RWPE2 (cell line): ENCODE results near the gene DCTN5.

ENCODE experiments used
- ATAC-seq: fragments of 200-7000 bp; cut with Tn5 transposase; 3 replicates; pipeline ENCODE4 v1.9.1; 2021; ENCODE audit warnings: low read depth
- DNase-seq: peaks from one replicate; pipeline ENCODE4 v3.0.0-alpha.2; 2020; ENCODE audit warnings: low spot score
- H3K27ac ChIP-seq: fragments of 450-650 bp; 2 replicates; pipeline ENCODE4 v1.5.1; 2017; ENCODE audit warnings: mild to moderate bottlenecking; ENCODE audit not compliant: poor library complexity, severe bottlenecking
- H3K27me3 ChIP-seq: fragments of 250-450 bp; sonication (Bioruptor Pico); 2 replicates; pipeline ENCODE4 v1.5.1; 2021; ENCODE audit warnings: mild to moderate bottlenecking, moderate library complexity; ENCODE audit not compliant: insufficient read depth, poor library complexity, severe bottlenecking
- H3K36me3 ChIP-seq: fragments of 250-450 bp; sonication (Bioruptor Pico); 2 replicates; pipeline ENCODE4 v1.5.1; 2020; ENCODE audit warnings: low read depth, mild to moderate bottlenecking, moderate library complexity
- H3K4me1 ChIP-seq: fragments of 250-450 bp; sonication (Bioruptor Pico); 2 replicates; pipeline ENCODE4 v1.5.1; 2021; ENCODE audit warnings: mild to moderate bottlenecking, moderate library complexity; ENCODE audit not compliant: insufficient read depth, poor library complexity, severe bottlenecking
- H3K4me3 ChIP-seq: fragments of 250-450 bp; sonication (Bioruptor Pico); 2 replicates; pipeline ENCODE4 v1.5.1; 2021; ENCODE audit warnings: mild to moderate bottlenecking, moderate library complexity; ENCODE audit not compliant: severe bottlenecking
- H3K9me3 ChIP-seq: fragments of 250-450 bp; sonication (Bioruptor Pico); 2 replicates; pipeline ENCODE4 v1.5.1; 2021; ENCODE audit warnings: mild to moderate bottlenecking, moderate library complexity; ENCODE audit not compliant: severe bottlenecking
- TF ChIP-seq, protein P1 (sequence below): fragments of 450-650 bp; IDR thresholded peaks from one replicate; pipeline ENCODE4 v1.5.1; 2017; ENCODE audit warnings: mild to moderate bottlenecking, moderate library complexity; ENCODE audit not compliant: poor library complexity, severe bottlenecking

DCTN5 gene

DNA sequence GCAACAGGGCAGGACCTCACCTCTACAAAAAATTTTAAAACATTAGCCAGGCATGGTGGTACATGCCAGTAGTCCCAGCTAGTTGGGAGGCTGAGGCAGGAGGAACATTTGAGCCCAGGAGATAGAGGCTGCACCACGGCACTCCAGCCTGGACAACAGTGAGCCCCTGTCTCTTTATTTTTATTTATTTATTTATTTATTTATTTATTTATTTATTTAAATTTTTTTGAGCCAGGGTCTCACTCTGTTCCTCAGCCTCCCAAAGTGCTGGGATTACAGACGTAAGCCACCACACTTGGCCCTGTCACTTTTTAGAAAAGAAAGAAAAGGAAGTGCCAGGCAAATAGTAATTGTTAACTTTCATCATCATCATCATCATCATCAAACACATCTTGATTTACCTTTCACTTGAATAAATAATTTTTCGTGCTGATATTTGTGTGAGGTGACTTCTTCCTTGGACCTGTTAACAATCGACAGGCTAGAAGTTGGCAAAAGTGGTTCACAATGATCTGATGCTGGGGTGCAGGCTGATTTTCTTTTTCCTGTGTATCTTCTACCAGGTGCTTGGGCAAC, 6.7 kb upstream of the DCTN5 start:
- Histone ChIP-seq H3K9me3 (no peaks in the 10 kb centered on the region), H3K4me1 (no peaks in the 10 kb centered on the region), H3K4me3 (no peak overlapping the region), H3K27me3 (no peaks in the 10 kb centered on the region), H3K36me3 (peaks cover 85% of the 10 kb centered on the region), H3K27ac (no peak overlapping the region)
- DNase-seq (no peak), ATAC-seq (no peak)
- TF ChIP-seq, protein P1, sequence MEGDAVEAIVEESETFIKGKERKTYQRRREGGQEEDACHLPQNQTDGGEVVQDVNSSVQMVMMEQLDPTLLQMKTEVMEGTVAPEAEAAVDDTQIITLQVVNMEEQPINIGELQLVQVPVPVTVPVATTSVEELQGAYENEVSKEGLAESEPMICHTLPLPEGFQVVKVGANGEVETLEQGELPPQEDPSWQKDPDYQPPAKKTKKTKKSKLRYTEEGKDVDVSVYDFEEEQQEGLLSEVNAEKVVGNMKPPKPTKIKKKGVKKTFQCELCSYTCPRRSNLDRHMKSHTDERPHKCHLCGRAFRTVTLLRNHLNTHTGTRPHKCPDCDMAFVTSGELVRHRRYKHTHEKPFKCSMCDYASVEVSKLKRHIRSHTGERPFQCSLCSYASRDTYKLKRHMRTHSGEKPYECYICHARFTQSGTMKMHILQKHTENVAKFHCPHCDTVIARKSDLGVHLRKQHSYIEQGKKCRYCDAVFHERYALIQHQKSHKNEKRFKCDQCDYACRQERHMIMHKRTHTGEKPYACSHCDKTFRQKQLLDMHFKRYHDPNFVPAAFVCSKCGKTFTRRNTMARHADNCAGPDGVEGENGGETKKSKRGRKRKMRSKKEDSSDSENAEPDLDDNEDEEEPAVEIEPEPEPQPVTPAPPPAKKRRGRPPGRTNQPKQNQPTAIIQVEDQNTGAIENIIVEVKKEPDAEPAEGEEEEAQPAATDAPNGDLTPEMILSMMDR: no peak

GRCh38 chr16:23635958-23636357, 5.3 kb upstream of the DCTN5 start:
- no peaks in the 10 kb centered on the region for H3K27me3 ChIP-seq
- no peaks in the 10 kb centered on the region for H3K9me3 ChIP-seq
- DNase-seq (no peak), ATAC-seq (no peak)
- TF ChIP-seq, protein P1: no peak
- no peak overlapping the region for H3K27ac ChIP-seq
- no peak overlapping the region for H3K4me3 ChIP-seq
- peaks cover 72% of the 10 kb centered on the region for H3K36me3 ChIP-seq
- no peaks in the 10 kb centered on the region for H3K4me1 ChIP-seq

DNA sequence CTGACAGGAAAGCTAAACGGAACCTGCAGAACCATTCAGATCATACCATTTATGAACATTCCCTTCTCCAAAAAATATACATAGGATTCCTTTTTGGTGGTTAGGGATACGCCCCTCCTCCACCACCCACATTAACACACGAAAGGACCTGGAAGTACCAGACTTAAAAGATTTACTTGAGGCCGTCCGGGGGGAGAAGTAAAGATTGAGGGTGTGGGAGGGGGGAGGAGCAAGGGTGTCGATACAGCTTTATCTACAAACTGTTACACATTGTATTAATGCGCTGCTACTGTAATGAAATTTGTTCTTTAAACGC, 693 bp upstream of the DCTN5 start:
- ATAC-seq: no peak
- Histone ChIP-seq H3K4me1 (no peaks in the 10 kb centered on the region), H3K27ac (peak overlapping the region; percentile 62)

DNA sequence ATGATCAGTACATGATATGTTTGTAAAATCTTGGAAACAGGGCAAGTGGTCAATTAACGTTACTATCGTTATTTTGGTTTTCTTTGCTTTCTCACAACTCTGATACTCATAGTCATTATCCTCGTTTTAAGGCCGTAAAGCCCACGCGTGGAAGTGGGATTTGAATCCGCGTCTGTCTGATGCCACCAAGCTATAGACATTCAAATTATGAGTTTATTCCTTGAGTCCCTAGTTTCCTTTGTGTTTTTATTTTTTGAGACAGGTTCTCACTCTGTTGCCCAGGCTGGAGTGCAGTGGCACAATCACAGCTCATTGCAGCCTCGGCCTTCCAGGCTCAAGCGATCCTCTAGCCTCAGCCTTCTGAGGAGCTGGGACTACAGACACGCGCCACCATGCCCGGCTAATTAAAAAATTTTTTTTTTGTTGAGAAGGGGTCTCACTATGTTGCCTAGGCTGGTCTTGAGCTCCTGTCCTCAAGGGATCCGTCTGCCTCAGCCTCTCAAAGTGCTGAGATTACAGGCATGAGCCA, 1.0 kb downstream of the DCTN5 start:
- Histone ChIP-seq H3K4me3 (peak overlapping the region; percentile 74), H3K27ac (peak overlapping the region; percentile 62), H3K27me3 (no peaks in the 10 kb centered on the region), H3K4me1 (no peaks in the 10 kb centered on the region), H3K9me3 (no peaks in the 10 kb centered on the region), H3K36me3 (peaks cover 46% of the 10 kb centered on the region)
- no peak for DNase-seq
- TF ChIP-seq, protein P1: no peak
- ATAC-seq: no peak

More for the DNA sequence above, 693 bp upstream of the DCTN5 start:
- TF ChIP-seq, protein P1: no peak
- H3K36me3 ChIP-seq: peaks cover 55% of the 10 kb centered on the region
- peak overlapping the region; percentile 74 for H3K4me3 ChIP-seq
- DNase-seq: no peak
- no peaks in the 10 kb centered on the region for H3K27me3 ChIP-seq
- H3K9me3 ChIP-seq: no peaks in the 10 kb centered on the region

DNA sequence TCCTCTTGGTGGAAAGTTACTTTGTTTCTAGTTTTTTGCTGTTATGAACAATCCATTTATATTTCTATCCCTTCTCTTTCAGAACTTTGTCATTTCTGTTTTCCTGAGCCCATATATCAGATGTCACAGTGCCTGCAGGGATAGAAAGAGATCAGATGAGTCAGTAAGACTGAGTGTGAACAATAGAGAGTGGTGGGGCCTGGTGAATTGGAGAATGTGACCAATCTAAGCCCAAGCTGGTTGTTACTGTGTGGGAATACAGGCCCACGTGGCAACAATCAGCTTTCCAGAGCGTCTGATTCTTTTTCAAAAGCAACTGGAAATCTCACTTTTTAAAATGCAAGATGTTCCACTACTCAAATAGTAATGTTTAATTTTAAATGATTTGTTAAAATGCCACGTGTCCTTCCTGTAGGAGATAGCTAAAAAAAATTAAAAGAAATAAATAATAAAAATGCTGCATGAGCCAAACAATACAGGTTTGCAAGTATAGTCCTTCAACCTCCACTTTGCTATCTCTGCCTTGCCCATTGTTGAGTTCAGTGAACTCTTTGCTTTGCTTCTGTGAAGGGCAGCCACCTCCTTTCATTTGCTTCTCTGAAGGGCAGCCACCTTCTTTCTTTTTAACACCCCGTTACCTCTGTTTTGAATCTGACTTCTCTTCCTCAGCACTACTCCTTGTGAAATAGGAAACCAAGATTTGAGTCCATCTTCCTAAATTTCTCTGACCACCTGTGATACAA, 9.6 kb downstream of the DCTN5 start:
- H3K9me3 ChIP-seq: no peaks in the 10 kb centered on the region
- no peak overlapping the region for H3K27ac ChIP-seq
- H3K36me3 ChIP-seq: peaks cover 49% of the 10 kb centered on the region

More for the DNA sequence above, 9.6 kb downstream of the DCTN5 start:
- DNase-seq: no peak
- H3K27me3 ChIP-seq: no peaks in the 10 kb centered on the region
- TF ChIP-seq, protein P1: no peak
- no peak for ATAC-seq
- no peak overlapping the region for H3K4me3 ChIP-seq
- no peaks in the 10 kb centered on the region for H3K4me1 ChIP-seq
